HEK293 (cell line): ENCODE measurements around the gene ZFTA.

ENCODE experiments used
- CTCF ChIP-seq: fragments of 450-650 bp; formaldehyde crosslinking; IDR thresholded peaks from 2 replicates; pipeline ENCODE4 v1.5.1; 2016; ENCODE audit warnings: missing biosample characterization, missing genetic modification characterization
- ZNF629 ChIP-seq: fragments of 450-650 bp; formaldehyde crosslinking; IDR thresholded peaks from 2 replicates; pipeline ENCODE4 v1.5.1; 2017; ENCODE audit warnings: missing biosample characterization, missing genetic modification characterization

GRCh38 chr11:63761931-63762653, 6.5 kb downstream of the ZFTA start:
- TF ChIP-seq CTCF (tag by site-specific recombination) (no peak), ZNF629 (no peak)
